GM19452 (cell line): ENCODE data around the gene ORC2.

ENCODE experiments used
- ATAC-seq: cut with Tn5 transposase; IDR thresholded peaks from one replicate; pipeline ENCODE4 v1.9.1; 2021; ENCODE audit not compliant: unreplicated experiment

The ORC2 gene

GRCh38 chr2:200862532-200863000, 100.9 kb downstream of the ORC2 start:
- no peak for ATAC-seq

GRCh38 chr2:200861617-200862155, 101.8 kb downstream of the ORC2 start:
- no peak for ATAC-seq

GRCh38 chr2:200860092-200860795, 103.2 kb downstream of the ORC2 start:
- no peak for ATAC-seq
